ENCODE results near the gene VDAC1. TPM values are rescaled to one million over a fixed set of nuclear protein-coding genes. Genes with fewer than 3 reads are reported as not detected.

The VDAC1 gene
- total and polyA plus RNA-seq, 2 experiments from 2014 or later: 216 to 282 TPM

GRCh38 chr5:133994990-133995333, 9.8 kb downstream of the VDAC1 start:
- H3K27me3 ChIP-seq: no peaks in the 10 kb centered on the region
- H2AFZ ChIP-seq: no peak overlapping the region
- no peak overlapping the region for H3K4me3 ChIP-seq
- H3K36me3 ChIP-seq (replicated peaks; ENCODE audit: insufficient read depth, low read depth): no peaks in the 10 kb centered on the region
- DNase-seq (ENCODE audit: low spot score): no peak
- H3K4me1 ChIP-seq (ENCODE audit: insufficient read depth): peaks cover 44% of the 10 kb centered on the region
- peaks cover 94% of the 10 kb centered on the region for H4K20me1 ChIP-seq (ENCODE audit: insufficient read depth, poor library complexity, severe bottlenecking)
- peaks cover 100% of the 10 kb centered on the region for H3K79me2 ChIP-seq
- H3K9me2 ChIP-seq (replicated peaks; ENCODE audit: insufficient read depth): no peaks in the 10 kb centered on the region
- TF ChIP-seq EZH2 (IDR thresholded peaks at IDR 0.05; ENCODE audit: borderline replicate concordance) (no peak), CTCF (IDR thresholded peaks at IDR 0.05; ENCODE audit: poor library complexity) (no peak), EZH2phosphoT487 (IDR thresholded peaks at IDR 0.05; ENCODE audit: low read depth, severe bottlenecking, unreplicated experiment) (no peak)
- peak overlapping the region; percentile 64 for H3K4me2 ChIP-seq
- 70% methylated on average over 6 of the region's 6 CpGs for WGBS (ENCODE audit: low lambda C conversion rate, missing lambda C conversion rate)
- H3K9me3 ChIP-seq (ENCODE audit: low read depth): no peaks in the 10 kb centered on the region
- H3K27ac ChIP-seq: peak overlapping the region; percentile 79

GRCh38 chr5:133994297-133994989, 10.3 kb downstream of the VDAC1 start:
- H4K20me1 ChIP-seq (ENCODE audit: insufficient read depth, poor library complexity, severe bottlenecking): peaks cover 90% of the 10 kb centered on the region
- no peaks in the 10 kb centered on the region for H3K9me2 ChIP-seq (replicated peaks; ENCODE audit: insufficient read depth)
- H3K27ac ChIP-seq: peak overlapping the region; percentile 79
- H3K4me2 ChIP-seq: peak overlapping the region; percentile 64
- no peak overlapping the region for H3K4me3 ChIP-seq
- H3K4me1 ChIP-seq (ENCODE audit: insufficient read depth): peaks cover 43% of the 10 kb centered on the region
- no peaks in the 10 kb centered on the region for H3K9me3 ChIP-seq (ENCODE audit: low read depth)
- no peak for DNase-seq (ENCODE audit: low spot score)
- 79% methylated on average over 9 of the region's 9 CpGs for WGBS (ENCODE audit: low lambda C conversion rate, missing lambda C conversion rate)
- no peaks in the 10 kb centered on the region for H3K36me3 ChIP-seq (replicated peaks; ENCODE audit: insufficient read depth, low read depth)
- H3K79me2 ChIP-seq: peaks cover 100% of the 10 kb centered on the region
- H3K27me3 ChIP-seq: no peaks in the 10 kb centered on the region
- H2AFZ ChIP-seq: no peak overlapping the region
- no peak for TF ChIP-seq EZH2phosphoT487 (IDR thresholded peaks at IDR 0.05; ENCODE audit: low read depth, severe bottlenecking, unreplicated experiment)
- TF ChIP-seq EZH2 (IDR thresholded peaks at IDR 0.05; ENCODE audit: borderline replicate concordance): no peak
- no peak for TF ChIP-seq CTCF (IDR thresholded peaks at IDR 0.05; ENCODE audit: poor library complexity)

GRCh38 chr5:133993185-133993936, 11.4 kb downstream of the VDAC1 start:
- peaks cover 43% of the 10 kb centered on the region for H3K4me1 ChIP-seq (ENCODE audit: insufficient read depth)
- H3K79me2 ChIP-seq: peaks cover 100% of the 10 kb centered on the region
- 43% methylated on average over 2 of the region's 2 CpGs for WGBS (ENCODE audit: low lambda C conversion rate, missing lambda C conversion rate)

More at GRCh38 chr5:133993185-133993936, 11.4 kb downstream of the VDAC1 start:
- Histone ChIP-seq H3K27ac (peak overlapping the region; percentile 10), H3K27me3 (no peaks in the 10 kb centered on the region), H3K4me3 (no peak overlapping the region), H3K36me3 (replicated peaks; ENCODE audit: insufficient read depth, low read depth) (no peaks in the 10 kb centered on the region), H4K20me1 (ENCODE audit: insufficient read depth, poor library complexity, severe bottlenecking) (peaks cover 79% of the 10 kb centered on the region), H3K4me2 (peak overlapping the region; percentile 64), H3K9me2 (replicated peaks; ENCODE audit: insufficient read depth) (no peaks in the 10 kb centered on the region), H2AFZ (no peak overlapping the region), H3K9me3 (ENCODE audit: low read depth) (no peaks in the 10 kb centered on the region)
- DNase-seq (ENCODE audit: low spot score): no peak
- TF ChIP-seq EZH2 (IDR thresholded peaks at IDR 0.05; ENCODE audit: borderline replicate concordance) (no peak), CTCF (IDR thresholded peaks at IDR 0.05; ENCODE audit: poor library complexity) (no peak), EZH2phosphoT487 (IDR thresholded peaks at IDR 0.05; ENCODE audit: low read depth, severe bottlenecking, unreplicated experiment) (no peak)
